Fibroblast of pulmonary artery (primary cell): ENCODE data around the gene GBGT1.
A peak's percentile ranks its signal among the peaks of the same experiment; 100 is the strongest.

ENCODE experiments used
- DNase-seq: peaks from one replicate; pipeline ENCODE4 v3.0.0-alpha.2; 2010; ENCODE audit warnings: low read depth
- H3K4me3 ChIP-seq: replicated peaks from 2 replicates; pipeline ENCODE4 v1.5.1; 2011; ENCODE audit warnings: low read depth, mild to moderate bottlenecking, control low read depth, low read length, moderate library complexity
- CTCF ChIP-seq: IDR thresholded peaks from 2 replicates; pipeline ENCODE4 v1.5.1; 2011; ENCODE audit warnings: mild to moderate bottlenecking, control low read depth, low read length, inconsistent platforms; ENCODE audit errors: missing control alignments

GBGT1 gene

GRCh38 chr9:133134388-133135145 is 29.1 kb downstream of the GBGT1 start:
- DNase-seq, result no peak
- no peak overlapping the region for H3K4me3 ChIP-seq
- TF ChIP-seq CTCF, result no peak

GRCh38 chr9:133133681-133134387 is 29.9 kb downstream of the GBGT1 start:
- no peak for TF ChIP-seq CTCF
- peak; percentile 96 for DNase-seq
- H3K4me3 ChIP-seq, result no peak overlapping the region

- H3K4me3 ChIP-seq, result no peak overlapping the region
- no peak for DNase-seq
- no peak for TF ChIP-seq CTCF
Observed at GRCh38 chr9:133132174-133132573, 31.5 kb downstream of the GBGT1 start.

- TF ChIP-seq CTCF, result no peak
- H3K4me3 ChIP-seq, result no peak overlapping the region
- no peak for DNase-seq
Observed at GRCh38 chr9:133131506-133131905, 32.2 kb downstream of the GBGT1 start.

GRCh38 chr9:133130685-133131244 is 32.9 kb downstream of the GBGT1 start:
- no peak for TF ChIP-seq CTCF
- no peak for DNase-seq
- H3K4me3 ChIP-seq, result no peak overlapping the region

- H3K4me3 ChIP-seq, result no peak overlapping the region
- no peak for DNase-seq
Observed at GRCh38 chr9:133129001-133129795, 34.5 kb downstream of the GBGT1 start.

More at GRCh38 chr9:133129001-133129795, 34.5 kb downstream of the GBGT1 start:
- no peak for TF ChIP-seq CTCF
